ENCODE results near the gene OTOF. TPM values are rescaled to one million over a fixed set of nuclear protein-coding genes. Genes with fewer than 3 reads are reported as not detected.

Gene OTOF
- total RNA-seq, 1 donor from 2014 or later, result 0.22 TPM

DNA sequence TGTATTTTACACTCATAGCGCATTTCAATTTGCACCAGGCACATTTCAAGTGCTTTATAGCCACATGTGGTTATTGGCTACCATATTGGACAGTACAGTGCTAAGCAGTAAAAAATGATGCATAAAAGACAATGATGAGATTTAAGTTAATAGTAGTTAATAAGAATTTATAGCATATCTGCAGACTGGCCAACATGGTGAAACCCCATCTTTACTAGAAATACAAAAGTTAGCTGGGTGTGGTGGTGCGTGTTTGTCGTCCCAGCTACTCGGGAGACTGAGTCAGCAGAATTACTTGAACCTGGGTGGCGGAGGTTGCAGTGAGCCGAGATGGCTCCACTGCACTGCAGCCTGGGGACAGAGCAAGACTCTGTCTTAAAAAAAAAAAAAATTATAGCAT is 66.5 kb downstream of the OTOF start:
- peaks cover 4% of the 10 kb centered on the region for H3K27me3 Mint-ChIP-seq
- H3K4me3 Mint-ChIP-seq (ENCODE audit: low read depth), result no peak overlapping the region
- no peaks in the 10 kb centered on the region for H3K4me1 Mint-ChIP-seq (ENCODE audit: low read depth)
- H3K36me3 Mint-ChIP-seq (ENCODE audit: insufficient read depth), result no peaks in the 10 kb centered on the region
- TF ChIP-seq, protein P1, sequence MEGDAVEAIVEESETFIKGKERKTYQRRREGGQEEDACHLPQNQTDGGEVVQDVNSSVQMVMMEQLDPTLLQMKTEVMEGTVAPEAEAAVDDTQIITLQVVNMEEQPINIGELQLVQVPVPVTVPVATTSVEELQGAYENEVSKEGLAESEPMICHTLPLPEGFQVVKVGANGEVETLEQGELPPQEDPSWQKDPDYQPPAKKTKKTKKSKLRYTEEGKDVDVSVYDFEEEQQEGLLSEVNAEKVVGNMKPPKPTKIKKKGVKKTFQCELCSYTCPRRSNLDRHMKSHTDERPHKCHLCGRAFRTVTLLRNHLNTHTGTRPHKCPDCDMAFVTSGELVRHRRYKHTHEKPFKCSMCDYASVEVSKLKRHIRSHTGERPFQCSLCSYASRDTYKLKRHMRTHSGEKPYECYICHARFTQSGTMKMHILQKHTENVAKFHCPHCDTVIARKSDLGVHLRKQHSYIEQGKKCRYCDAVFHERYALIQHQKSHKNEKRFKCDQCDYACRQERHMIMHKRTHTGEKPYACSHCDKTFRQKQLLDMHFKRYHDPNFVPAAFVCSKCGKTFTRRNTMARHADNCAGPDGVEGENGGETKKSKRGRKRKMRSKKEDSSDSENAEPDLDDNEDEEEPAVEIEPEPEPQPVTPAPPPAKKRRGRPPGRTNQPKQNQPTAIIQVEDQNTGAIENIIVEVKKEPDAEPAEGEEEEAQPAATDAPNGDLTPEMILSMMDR (IDR thresholded peaks at IDR 0.05; ENCODE audit: unreplicated experiment), result no peak
- no peak overlapping the region for H3K27ac Mint-ChIP-seq
- H3K9me3 Mint-ChIP-seq (ENCODE audit: low read depth), result peaks cover 3% of the 10 kb centered on the region
- no peak for DNase-seq (ENCODE audit: low spot score, unreplicated experiment)

DNA sequence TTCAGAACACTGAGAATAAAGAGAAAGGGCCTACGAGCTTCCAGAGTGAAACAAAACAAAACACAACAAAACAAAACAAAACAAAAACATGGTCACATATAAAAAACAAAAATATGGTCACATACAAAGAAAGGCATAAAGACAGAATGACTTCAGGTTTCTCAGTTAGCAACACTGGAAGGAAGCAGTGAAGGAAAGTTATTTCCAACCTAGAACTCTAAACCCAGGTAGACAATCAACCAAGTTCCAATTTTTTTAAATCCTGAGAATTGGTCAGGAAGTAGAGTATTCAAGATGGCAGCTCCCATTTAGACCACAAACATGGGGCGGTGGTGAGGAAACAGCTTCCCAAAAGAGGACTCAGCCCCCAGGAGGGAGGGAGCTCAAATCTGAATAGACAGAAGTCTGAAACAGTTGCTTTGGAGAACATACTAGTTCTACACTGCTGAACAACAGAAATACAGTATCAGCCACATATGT is 67.1 kb downstream of the OTOF start:
- H3K9me3 Mint-ChIP-seq (ENCODE audit: low read depth), result peaks cover 3% of the 10 kb centered on the region
- no peak overlapping the region for H3K27ac Mint-ChIP-seq
- TF ChIP-seq, protein P1 (IDR thresholded peaks at IDR 0.05; ENCODE audit: unreplicated experiment), result no peak
- DNase-seq (ENCODE audit: low spot score, unreplicated experiment), result no peak
- no peak overlapping the region for H3K4me3 Mint-ChIP-seq (ENCODE audit: low read depth)
- H3K4me1 Mint-ChIP-seq (ENCODE audit: low read depth), result no peaks in the 10 kb centered on the region
- peaks cover 4% of the 10 kb centered on the region for H3K27me3 Mint-ChIP-seq
- no peaks in the 10 kb centered on the region for H3K36me3 Mint-ChIP-seq (ENCODE audit: insufficient read depth)

DNA sequence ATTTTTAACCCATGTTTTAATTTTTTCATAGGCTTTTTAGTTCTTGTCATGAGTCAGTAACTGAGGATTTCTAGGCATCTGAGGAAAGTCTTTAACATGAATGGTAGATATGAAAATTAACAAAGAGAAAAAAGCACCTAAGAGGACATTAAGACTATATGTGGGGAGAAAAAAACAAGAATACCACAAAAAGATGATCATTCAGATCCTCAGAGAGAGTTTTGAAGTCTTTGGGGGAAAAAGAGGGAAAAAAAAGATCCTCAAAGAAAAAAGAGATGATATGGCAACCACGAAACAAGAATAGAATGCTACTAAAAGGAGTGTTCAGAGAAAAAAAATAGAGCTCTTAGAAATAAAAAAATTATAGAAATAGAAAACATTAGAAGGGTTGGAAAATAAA is 68.1 kb downstream of the OTOF start:
- Mint-ChIP-seq H3K27me3 (peaks cover 4% of the 10 kb centered on the region), H3K4me1 (ENCODE audit: low read depth) (no peaks in the 10 kb centered on the region), H3K4me3 (ENCODE audit: low read depth) (no peak overlapping the region), H3K9me3 (ENCODE audit: low read depth) (peaks cover 3% of the 10 kb centered on the region), H3K27ac (no peak overlapping the region), H3K36me3 (ENCODE audit: insufficient read depth) (no peaks in the 10 kb centered on the region)
- TF ChIP-seq, protein P1 (IDR thresholded peaks at IDR 0.05; ENCODE audit: unreplicated experiment), result no peak
- DNase-seq (ENCODE audit: low spot score, unreplicated experiment), result no peak

DNA sequence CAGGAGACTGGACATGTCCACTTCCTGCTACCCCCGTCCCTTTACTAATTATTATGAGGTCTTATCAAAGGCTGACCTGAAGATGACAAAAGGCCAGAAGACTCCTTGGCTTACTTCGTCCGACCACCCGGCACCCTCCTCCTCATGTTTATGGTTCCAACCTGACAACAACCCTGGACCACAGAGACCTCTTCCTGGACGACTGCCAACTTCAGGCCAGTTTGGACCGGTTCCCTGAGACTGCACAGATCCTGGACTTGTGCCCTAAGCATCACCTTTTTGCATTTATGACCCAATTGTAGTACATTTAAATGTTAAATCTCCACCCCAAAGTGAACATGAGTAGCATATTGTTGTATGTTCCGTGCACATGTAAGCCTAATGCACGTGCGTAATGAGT is 70.4 kb downstream of the OTOF start:
- Mint-ChIP-seq H3K9me3 (ENCODE audit: low read depth) (peaks cover 3% of the 10 kb centered on the region), H3K27me3 (peaks cover 6% of the 10 kb centered on the region), H3K4me1 (ENCODE audit: low read depth) (no peaks in the 10 kb centered on the region), H3K4me3 (ENCODE audit: low read depth) (no peak overlapping the region), H3K27ac (no peak overlapping the region), H3K36me3 (ENCODE audit: insufficient read depth) (no peaks in the 10 kb centered on the region)
- DNase-seq (ENCODE audit: low spot score, unreplicated experiment), result no peak
- TF ChIP-seq, protein P1 (IDR thresholded peaks at IDR 0.05; ENCODE audit: unreplicated experiment), result no peak

Other genes starting within 250 kb of the OTOF start
- 111 and 114 TPM in 2 replicates for gene HADHA, start 233.5 kb downstream of the OTOF start, total RNA-seq
- 62.0 and 71.1 TPM in 2 replicates for gene HADHB, start 233.2 kb downstream of the OTOF start, total RNA-seq
- 43.8 and 46.2 TPM in 2 replicates for gene SELENOI, start 132.0 kb downstream of the OTOF start, total RNA-seq
- 2.0 and 3.8 TPM in 2 replicates for gene ADGRF3, start 131.3 kb downstream of the OTOF start, total RNA-seq
- 0.49 and 0.57 TPM in 2 replicates for gene DRC1, start 76.2 kb downstream of the OTOF start, total RNA-seq
- gene CIB4, start 163.2 kb upstream of the OTOF start, total RNA-seq, result not detected in 2 replicates
- gene KCNK3, start 214.6 kb upstream of the OTOF start, total RNA-seq, result 1.2 and 1.5 TPM in 2 replicates

Data from progenitor cell of endocrine pancreas (in vitro differentiated cells).